ENCODE measurements around the gene C2CD5.
A peak's percentile ranks its signal among the peaks of the same experiment; 100 is the strongest.
"Not testable (repeated sequence)": the region's sequence is repeated elsewhere in the genome, so short reads cannot be mapped to it uniquely, and the experiment has no call there.

The C2CD5 gene

DNA sequence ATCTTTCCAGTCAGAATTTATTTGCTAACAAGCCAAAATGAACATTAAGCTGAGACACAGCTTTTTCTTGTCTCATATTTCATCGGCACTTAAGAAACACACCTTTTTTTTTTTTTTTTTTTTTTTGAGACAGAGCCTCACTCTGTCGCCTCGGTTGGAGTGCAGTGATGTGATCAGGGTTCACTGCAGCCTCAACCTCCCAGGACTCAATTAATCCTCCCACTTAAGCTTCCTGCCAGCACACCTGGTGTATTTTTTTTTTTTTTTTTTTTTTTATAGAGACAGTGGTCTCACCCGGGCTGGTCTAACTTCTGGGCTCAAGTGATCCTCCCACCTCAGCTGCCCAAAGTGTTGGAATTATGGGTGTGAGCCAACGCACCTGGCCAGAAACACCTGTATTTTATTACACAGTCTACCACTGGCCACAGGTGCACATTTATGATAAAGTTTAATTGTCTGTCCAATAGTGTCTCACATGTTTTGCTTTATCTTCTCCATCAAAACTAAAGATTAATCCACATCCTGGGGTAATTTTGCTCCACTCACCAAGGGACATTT lies 62.7 kb downstream of the C2CD5 start:
- no peaks in the 10 kb centered on the region for H3K9me3 ChIP-seq (ENCODE audit: control insufficient read depth, low read length)
- no peak overlapping the region for H2BK5ac ChIP-seq (ENCODE audit: low read depth, low read length, poor library complexity, severe bottlenecking)
- no peak overlapping the region for H3K14ac ChIP-seq (ENCODE audit: low read length in 2 of 2)
- no peak overlapping the region for H3K18ac ChIP-seq (ENCODE audit: low read depth in 1 of 2, low read length in 2 of 2)
- no peaks in the 10 kb centered on the region for H3K27me3 ChIP-seq (ENCODE audit: control insufficient read depth in 1 of 2, insufficient read depth in 1 of 2, low read length in 2 of 2)
- H3K9ac ChIP-seq (ENCODE audit: low read length): no peak overlapping the region
- no peak for DNase-seq
- H3K4ac ChIP-seq (ENCODE audit: low read depth in 1 of 2, low read length in 2 of 2): no peak overlapping the region
- no peak overlapping the region for H3K4me2 ChIP-seq (ENCODE audit: low read length, poor library complexity, severe bottlenecking)
- no peak overlapping the region for H3K4me3 ChIP-seq (ENCODE audit: insufficient read depth in 1 of 2, low read depth in 1 of 2, low read length in 2 of 2)
- peaks cover 1% of the 10 kb centered on the region for H3K4me1 ChIP-seq (ENCODE audit: control insufficient read depth, insufficient read depth, low read depth, low read length)
- peak overlapping the region; percentile 10 for H3K27ac ChIP-seq (ENCODE audit: low read length, poor library complexity, severe bottlenecking)
- H3K36me3 ChIP-seq (ENCODE audit: control insufficient read depth in 1 of 2, insufficient read depth in 2 of 2, low read depth in 1 of 2, low read length in 2 of 2): peaks cover 0 to 44% of the 10 kb centered on the region in 2 experiments
- H4K91ac ChIP-seq (ENCODE audit: low read length): no peak overlapping the region
- H4K8ac ChIP-seq (ENCODE audit: low read length): no peak overlapping the region
- H2AFZ ChIP-seq (ENCODE audit: low read depth, low read length): no peak overlapping the region
- no peak overlapping the region for H2BK15ac ChIP-seq (ENCODE audit: low read depth, poor library complexity, severe bottlenecking)
- H2BK12ac ChIP-seq (ENCODE audit: low read length in 2 of 2): no peak overlapping the region
- 96% methylated on average over 1 of the region's 5 CpGs for WGBS
- no peak overlapping the region for H2BK120ac ChIP-seq (ENCODE audit: low read depth, low read length)
- peaks cover 4% of the 10 kb centered on the region for H3K79me1 ChIP-seq (replicated peaks; ENCODE audit: low read length, poor library complexity, severe bottlenecking)
- H2AK5ac ChIP-seq (ENCODE audit: low read length, severe bottlenecking): no peak overlapping the region
- no peak overlapping the region for H3K23ac ChIP-seq (ENCODE audit: low read length in 2 of 2)

DNA sequence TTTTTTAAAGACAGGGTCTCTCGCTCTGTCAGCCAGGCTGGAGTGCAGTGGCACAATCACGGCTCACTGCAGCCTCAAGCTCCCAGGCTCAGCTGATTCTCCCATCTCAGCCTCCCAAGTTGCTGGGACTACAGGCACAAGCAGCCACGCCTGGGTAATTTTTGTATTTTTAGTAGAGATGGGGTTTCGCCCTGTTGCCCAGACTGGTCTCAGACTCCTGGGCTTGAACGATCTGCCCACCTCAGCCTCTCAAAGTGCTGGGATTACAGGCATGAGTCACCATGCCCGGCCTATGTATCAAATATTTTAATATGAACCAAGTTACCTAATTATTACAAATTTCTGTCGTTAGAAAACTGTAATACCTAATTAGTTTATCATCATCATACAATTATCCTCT lies 63.5 kb downstream of the C2CD5 start:
- H2AFZ ChIP-seq (ENCODE audit: low read depth, low read length); H3K4me2 ChIP-seq (ENCODE audit: low read length, poor library complexity, severe bottlenecking); H2BK12ac ChIP-seq (ENCODE audit: low read length in 2 of 2); H4K8ac ChIP-seq (ENCODE audit: low read length); H3K4me3 ChIP-seq (ENCODE audit: insufficient read depth in 1 of 2, low read depth in 1 of 2, low read length in 2 of 2); H3K4ac ChIP-seq (ENCODE audit: low read depth in 1 of 2, low read length in 2 of 2); H2AK5ac ChIP-seq (ENCODE audit: low read length, severe bottlenecking); H2BK5ac ChIP-seq (ENCODE audit: low read depth, low read length, poor library complexity, severe bottlenecking); H3K23ac ChIP-seq (ENCODE audit: low read length in 2 of 2); H4K91ac ChIP-seq (ENCODE audit: low read length); H3K27ac ChIP-seq (ENCODE audit: low read length, poor library complexity, severe bottlenecking); H2BK120ac ChIP-seq (ENCODE audit: low read depth, low read length); H3K4me1 ChIP-seq (ENCODE audit: control insufficient read depth, insufficient read depth, low read depth, low read length); H2BK15ac ChIP-seq (ENCODE audit: low read depth, poor library complexity, severe bottlenecking); H3K9me3 ChIP-seq (ENCODE audit: control insufficient read depth, low read length); H3K79me1 ChIP-seq (replicated peaks; ENCODE audit: low read length, poor library complexity, severe bottlenecking); H3K14ac ChIP-seq (ENCODE audit: low read length in 2 of 2); H3K9ac ChIP-seq (ENCODE audit: low read length); H3K18ac ChIP-seq (ENCODE audit: low read depth in 1 of 2, low read length in 2 of 2); H3K27me3 ChIP-seq (ENCODE audit: control insufficient read depth in 1 of 2, insufficient read depth in 1 of 2, low read length in 2 of 2); DNase-seq: not testable (repeated sequence)
- no CpG with 5 or more reads among the region's 7 CpGs for WGBS
- H3K36me3 ChIP-seq (ENCODE audit: control insufficient read depth in 1 of 2, insufficient read depth in 2 of 2, low read depth in 1 of 2, low read length in 2 of 2): peaks cover 0 to 44% of the 10 kb centered on the region in 2 experiments

DNA sequence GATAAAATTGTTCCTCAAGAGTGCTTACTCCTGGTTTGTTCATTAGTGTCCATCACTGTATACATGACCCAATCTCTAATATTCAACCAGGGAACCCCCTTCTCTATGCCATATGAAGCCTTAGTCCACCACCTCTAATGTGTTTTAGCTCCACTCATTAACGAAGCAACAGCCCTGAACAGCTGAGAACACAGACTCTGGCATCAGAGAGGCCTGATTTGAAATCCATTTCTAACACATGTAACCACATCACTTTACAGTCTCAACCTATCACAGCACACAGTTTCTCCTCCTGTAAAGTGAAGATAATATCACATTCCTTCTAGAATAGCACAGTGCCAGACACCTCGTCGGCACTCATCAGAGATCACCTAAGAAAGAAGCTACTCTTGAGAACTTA lies 64.3 kb downstream of the C2CD5 start:
- 98% methylated on average over 1 of the region's 3 CpGs for WGBS

DNA sequence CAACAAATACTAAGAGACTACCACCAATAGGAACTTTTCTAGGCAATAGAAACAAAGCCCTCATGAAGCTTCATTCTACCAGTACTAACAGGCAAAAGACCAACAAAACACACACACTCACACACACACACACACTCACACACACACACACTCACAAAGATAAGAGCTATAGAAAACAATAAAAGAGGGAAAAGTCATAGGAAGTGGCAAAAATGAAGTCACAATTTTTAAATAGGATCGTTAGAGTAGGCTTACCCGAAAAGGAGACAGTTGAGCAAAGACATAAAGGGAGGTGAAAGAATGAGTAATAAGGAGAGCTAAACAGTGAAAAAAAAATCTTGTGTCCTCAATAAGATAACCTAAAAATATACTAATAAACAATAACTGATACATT lies 66.5 kb downstream of the C2CD5 start:
- no peak overlapping the region for H3K23ac ChIP-seq (ENCODE audit: low read length in 2 of 2)
- no peak overlapping the region for H2AFZ ChIP-seq (ENCODE audit: low read depth, low read length)
- H3K4me1 ChIP-seq (ENCODE audit: control insufficient read depth, insufficient read depth, low read depth, low read length): peaks cover 1% of the 10 kb centered on the region
- no peak overlapping the region for H4K8ac ChIP-seq (ENCODE audit: low read length)
- H2BK5ac ChIP-seq (ENCODE audit: low read depth, low read length, poor library complexity, severe bottlenecking): no peak overlapping the region
- WGBS: 100% methylated on average over 2 of the region's 2 CpGs
- no peak overlapping the region for H2BK15ac ChIP-seq (ENCODE audit: low read depth, poor library complexity, severe bottlenecking)
- H2AK5ac ChIP-seq (ENCODE audit: low read length, severe bottlenecking): no peak overlapping the region
- H2BK12ac ChIP-seq (ENCODE audit: low read length in 2 of 2): no peak overlapping the region
- no peaks in the 10 kb centered on the region for H3K27me3 ChIP-seq (ENCODE audit: control insufficient read depth in 1 of 2, insufficient read depth in 1 of 2, low read length in 2 of 2)
- H4K91ac ChIP-seq (ENCODE audit: low read length): no peak overlapping the region
- H3K4ac ChIP-seq (ENCODE audit: low read depth in 1 of 2, low read length in 2 of 2): no peak overlapping the region
- H3K18ac ChIP-seq (ENCODE audit: low read depth in 1 of 2, low read length in 2 of 2): no peak overlapping the region
- peaks cover 0 to 34% of the 10 kb centered on the region in 2 experiments for H3K36me3 ChIP-seq (ENCODE audit: control insufficient read depth in 1 of 2, insufficient read depth in 2 of 2, low read depth in 1 of 2, low read length in 2 of 2)
- no peak overlapping the region for H2BK120ac ChIP-seq (ENCODE audit: low read depth, low read length)
- H3K4me3 ChIP-seq (ENCODE audit: insufficient read depth in 1 of 2, low read depth in 1 of 2, low read length in 2 of 2): no peak overlapping the region
- no peaks in the 10 kb centered on the region for H3K9me3 ChIP-seq (ENCODE audit: control insufficient read depth, low read length)
- no peak for DNase-seq
- H3K27ac ChIP-seq (ENCODE audit: low read length, poor library complexity, severe bottlenecking): no peak overlapping the region
- H3K9ac ChIP-seq (ENCODE audit: low read length): peak overlapping the region; percentile 44
- peaks cover 6% of the 10 kb centered on the region for H3K79me1 ChIP-seq (replicated peaks; ENCODE audit: low read length, poor library complexity, severe bottlenecking)
- no peak overlapping the region for H3K14ac ChIP-seq (ENCODE audit: low read length in 2 of 2)
- H3K4me2 ChIP-seq (ENCODE audit: low read length, poor library complexity, severe bottlenecking): no peak overlapping the region

More for the DNA sequence above, 64.3 kb downstream of the C2CD5 start:
- Histone ChIP-seq H2BK15ac (ENCODE audit: low read depth, poor library complexity, severe bottlenecking) (no peak overlapping the region), H2AK5ac (ENCODE audit: low read length, severe bottlenecking) (peak overlapping the region; percentile 15), H3K4ac (ENCODE audit: low read depth in 1 of 2, low read length in 2 of 2) (no peak overlapping the region), H3K27ac (ENCODE audit: low read length, poor library complexity, severe bottlenecking) (peak overlapping the region; percentile 7), H3K27me3 (ENCODE audit: control insufficient read depth in 1 of 2, insufficient read depth in 1 of 2, low read length in 2 of 2) (no peaks in the 10 kb centered on the region), H3K79me1 (replicated peaks; ENCODE audit: low read length, poor library complexity, severe bottlenecking) (peaks cover 4% of the 10 kb centered on the region), H2AFZ (ENCODE audit: low read depth, low read length) (no peak overlapping the region), H3K18ac (ENCODE audit: low read depth in 1 of 2, low read length in 2 of 2) (no peak overlapping the region), H3K14ac (ENCODE audit: low read length in 2 of 2) (no peak overlapping the region), H3K4me1 (ENCODE audit: control insufficient read depth, insufficient read depth, low read depth, low read length) (peaks cover 1% of the 10 kb centered on the region), H3K4me2 (ENCODE audit: low read length, poor library complexity, severe bottlenecking) (no peak overlapping the region), H3K9me3 (ENCODE audit: control insufficient read depth, low read length) (no peaks in the 10 kb centered on the region), H2BK120ac (ENCODE audit: low read depth, low read length) (no peak overlapping the region), H3K36me3 (ENCODE audit: control insufficient read depth in 1 of 2, insufficient read depth in 2 of 2, low read depth in 1 of 2, low read length in 2 of 2) (peaks cover 0 to 44% of the 10 kb centered on the region in 2 experiments), H3K23ac (ENCODE audit: low read length in 2 of 2) (no peak overlapping the region), H3K4me3 (ENCODE audit: insufficient read depth in 1 of 2, low read depth in 1 of 2, low read length in 2 of 2) (no peak overlapping the region), H4K8ac (ENCODE audit: low read length) (no peak overlapping the region), H3K9ac (ENCODE audit: low read length) (no peak overlapping the region), H2BK5ac (ENCODE audit: low read depth, low read length, poor library complexity, severe bottlenecking) (no peak overlapping the region), H2BK12ac (ENCODE audit: low read length in 2 of 2) (no peak overlapping the region), H4K91ac (ENCODE audit: low read length) (no peak overlapping the region)
- no peak for DNase-seq

Measured in mesenchymal stem cell (in vitro differentiated cells and primary cell).